ENCODE results near the gene DNAAF8.

Gene DNAAF8

GRCh38 chr16:4695473-4696171, 38.7 kb upstream of the DNAAF8 start:
- DNase-seq (ENCODE audit: low read depth in 2 of 2), result no peak

- DNase-seq (ENCODE audit: low read depth in 2 of 2), result no peak
Measured at GRCh38 chr16:4696172-4696904, 38.0 kb upstream of the DNAAF8 start.

GRCh38 chr16:4696905-4697847, 37.2 kb upstream of the DNAAF8 start:
- no peak for DNase-seq (ENCODE audit: low read depth in 2 of 2)

- DNase-seq (ENCODE audit: low read depth in 2 of 2), result no peak
Measured at GRCh38 chr16:4697848-4698291, 36.5 kb upstream of the DNAAF8 start.

DNA sequence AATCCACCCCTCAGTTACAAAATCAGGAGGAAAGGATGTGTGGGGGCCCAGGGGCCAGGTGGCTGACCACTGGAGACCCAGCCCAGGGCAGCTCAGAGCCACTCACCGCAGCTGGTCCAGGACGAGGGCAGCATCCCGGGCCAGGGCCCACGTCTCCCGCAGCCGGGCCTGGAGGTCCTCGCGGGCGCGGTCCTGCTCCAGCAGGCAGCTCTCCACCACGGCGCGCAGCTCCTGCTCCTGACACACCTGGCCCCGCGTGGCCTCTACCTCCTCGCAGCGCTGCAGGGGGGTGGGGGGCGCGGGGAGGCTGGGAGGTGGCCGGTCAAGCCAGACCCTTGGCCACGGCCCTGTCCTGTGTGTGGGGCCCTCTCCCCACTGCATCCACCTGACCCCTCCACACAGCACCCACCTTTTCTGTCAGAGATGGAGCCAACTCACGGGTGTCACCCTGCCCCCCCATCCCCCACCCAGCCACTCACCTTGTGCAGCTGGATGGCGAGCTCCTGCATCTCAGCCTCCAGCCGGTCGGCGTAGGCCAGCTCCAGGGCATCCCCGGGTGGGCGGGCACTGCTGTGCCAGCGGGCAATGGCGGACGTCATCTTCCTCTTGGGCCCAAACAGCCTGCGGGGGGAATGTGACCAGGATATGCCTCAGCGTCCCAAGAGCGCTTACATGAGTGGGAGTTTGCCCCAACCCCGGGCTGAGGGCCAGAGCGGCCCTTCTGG, 35.9 kb upstream of the DNAAF8 start:
- no peak for DNase-seq (ENCODE audit: low read depth in 2 of 2)

DNA sequence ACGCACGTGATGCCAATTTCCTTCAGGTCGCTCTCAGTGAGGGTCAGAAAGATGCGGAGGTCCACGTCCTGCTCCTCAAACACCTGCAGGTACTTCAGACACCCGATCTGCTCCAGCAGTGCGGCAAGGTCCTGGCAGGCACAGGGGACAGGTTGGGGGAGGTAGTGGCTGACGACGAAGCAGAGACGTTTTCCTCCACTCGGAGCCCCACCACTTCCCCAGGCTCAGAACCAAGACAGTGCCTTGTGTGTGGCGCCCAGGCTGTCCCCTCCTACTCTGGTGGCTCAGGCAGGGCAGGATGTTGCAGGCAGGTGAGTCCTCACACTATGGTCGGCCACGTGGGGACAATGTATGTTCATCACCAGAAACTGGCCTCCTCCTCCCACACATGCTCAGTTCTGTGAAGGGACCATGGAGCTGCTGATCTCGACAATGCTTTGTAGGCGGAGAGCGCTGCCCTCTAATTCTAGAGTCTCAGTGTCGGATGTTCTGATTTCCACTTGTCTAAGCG, 35.2 kb upstream of the DNAAF8 start:
- DNase-seq (ENCODE audit: low read depth in 2 of 2), result no peak

DNA sequence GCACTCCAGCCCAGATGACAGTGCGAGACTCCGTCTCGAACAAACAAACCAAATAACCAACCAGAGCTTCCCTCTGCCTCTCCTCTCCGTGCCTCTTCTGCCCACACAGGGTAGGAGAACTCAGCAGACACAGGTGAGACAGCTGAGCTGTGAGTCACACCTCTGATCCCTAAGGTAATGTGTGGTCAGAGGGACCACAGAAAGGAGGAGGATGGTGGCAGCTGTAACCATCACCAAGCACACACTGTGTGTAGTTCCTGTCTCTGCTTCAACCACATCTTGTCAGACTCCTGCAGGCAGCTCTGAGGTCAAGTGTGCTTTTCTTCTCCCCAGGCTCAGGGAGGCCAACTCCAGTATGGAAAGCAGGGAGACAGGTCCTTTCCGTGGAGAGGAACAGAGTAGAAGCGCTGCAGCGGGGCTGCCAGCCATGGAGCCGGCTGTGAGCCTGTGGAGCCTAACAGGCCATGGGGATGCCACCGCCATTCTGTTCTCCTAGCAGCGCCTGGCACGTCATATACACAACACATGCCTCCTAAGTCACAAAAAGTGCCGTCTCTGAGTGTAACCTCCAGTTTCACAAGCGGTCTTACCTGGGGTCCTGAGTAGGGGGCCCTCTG, 33.8 kb upstream of the DNAAF8 start:
- no peak for DNase-seq (ENCODE audit: low read depth in 2 of 2)

DNA sequence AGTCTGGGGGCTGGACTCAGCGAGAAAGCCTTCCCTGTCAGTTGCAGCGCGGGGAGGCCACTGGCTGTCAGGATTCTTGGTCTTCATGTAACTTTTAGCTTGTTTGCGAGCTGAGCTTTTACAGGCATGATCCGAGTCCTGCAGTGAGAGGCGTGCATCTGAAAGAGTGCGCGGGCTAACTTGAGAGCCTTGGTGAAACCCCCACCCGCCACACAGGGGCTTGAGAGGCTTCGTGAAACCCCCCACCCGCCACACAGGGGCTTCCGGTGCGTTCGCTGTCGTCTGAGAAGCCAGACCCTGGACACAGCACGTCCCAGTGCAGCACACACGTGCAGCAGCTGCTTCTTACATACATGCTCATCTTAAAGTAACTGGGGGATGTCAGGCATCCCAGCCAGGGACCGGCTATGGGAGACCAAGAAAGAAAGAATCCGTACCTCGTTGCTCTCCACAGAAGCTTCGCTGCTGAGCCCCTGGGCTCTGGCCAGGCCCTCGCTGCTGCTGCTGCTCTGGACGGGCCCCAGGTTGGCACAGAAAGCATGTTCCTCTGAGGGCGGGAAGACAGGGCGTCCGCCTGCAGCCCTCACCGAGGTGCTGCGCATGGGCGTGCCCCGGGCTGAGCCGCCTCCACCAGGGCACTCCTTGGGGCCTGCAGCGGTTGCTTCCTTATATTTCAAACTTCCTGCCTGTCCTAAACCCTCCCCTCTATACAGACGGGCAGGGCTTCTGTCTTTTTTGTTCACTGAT, 33.2 kb upstream of the DNAAF8 start:
- no peak for DNase-seq (ENCODE audit: low read depth in 2 of 2)

DNA sequence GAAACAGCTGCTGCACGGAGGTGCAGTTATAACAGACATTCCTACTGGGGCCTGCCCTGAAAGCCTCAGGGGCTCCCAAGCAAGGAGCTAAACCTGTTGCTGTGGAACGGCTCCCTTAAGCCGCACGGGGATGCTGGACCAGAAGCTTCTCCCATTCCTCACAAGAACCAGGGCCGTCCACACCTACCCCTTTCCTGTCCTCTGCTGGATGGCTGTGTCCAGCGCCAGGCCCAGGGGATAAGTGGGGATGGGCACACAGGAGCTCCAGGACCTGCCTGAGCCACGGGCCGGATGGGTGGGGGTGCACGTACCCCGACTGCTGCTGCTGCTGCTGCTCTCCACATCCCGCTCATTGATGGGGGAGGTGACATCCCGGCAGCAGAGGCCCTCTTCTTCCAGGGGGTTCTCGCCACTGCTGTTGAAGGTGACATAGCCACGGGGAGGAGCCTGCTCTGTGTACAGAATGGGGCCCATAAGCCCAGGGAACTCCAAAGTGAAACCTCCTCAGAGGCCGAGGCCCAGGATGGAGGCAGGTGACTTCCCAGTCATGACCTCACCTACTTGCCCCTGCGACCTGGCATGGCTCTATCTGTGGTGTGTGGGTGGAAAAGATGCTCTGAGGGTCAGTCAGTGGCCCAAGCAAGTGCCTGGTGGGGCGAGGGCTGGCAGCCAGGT, 32.4 kb upstream of the DNAAF8 start:
- DNase-seq (ENCODE audit: low read depth in 2 of 2), result no peak

GRCh38 chr16:4702466-4702808, 31.9 kb upstream of the DNAAF8 start:
- no peak for DNase-seq (ENCODE audit: low read depth in 2 of 2)

- no peak for DNase-seq (ENCODE audit: low read depth in 2 of 2)
Measured at GRCh38 chr16:4703906-4704305, 30.4 kb upstream of the DNAAF8 start.

DNA sequence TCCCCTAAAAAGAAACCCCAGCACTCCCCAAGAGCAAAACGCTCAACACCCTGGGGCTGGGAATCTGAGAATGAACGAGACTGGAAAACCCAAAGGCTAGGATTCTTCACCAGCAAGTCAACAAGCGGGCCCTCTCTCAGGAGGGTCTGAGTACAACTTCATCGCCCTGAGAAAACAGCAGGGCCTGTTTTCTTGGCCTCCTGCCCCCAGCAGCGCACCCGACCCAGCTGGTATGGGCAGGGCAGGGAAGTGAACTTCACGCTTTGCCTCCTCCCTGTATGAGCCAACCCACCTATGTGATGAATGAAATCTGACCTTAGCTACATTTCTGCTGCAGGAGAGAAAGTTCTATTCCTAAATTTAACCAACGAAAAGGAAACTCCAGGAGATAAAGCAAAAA, 29.8 kb upstream of the DNAAF8 start:
- DNase-seq (ENCODE audit: low read depth in 2 of 2), result no peak

DNA sequence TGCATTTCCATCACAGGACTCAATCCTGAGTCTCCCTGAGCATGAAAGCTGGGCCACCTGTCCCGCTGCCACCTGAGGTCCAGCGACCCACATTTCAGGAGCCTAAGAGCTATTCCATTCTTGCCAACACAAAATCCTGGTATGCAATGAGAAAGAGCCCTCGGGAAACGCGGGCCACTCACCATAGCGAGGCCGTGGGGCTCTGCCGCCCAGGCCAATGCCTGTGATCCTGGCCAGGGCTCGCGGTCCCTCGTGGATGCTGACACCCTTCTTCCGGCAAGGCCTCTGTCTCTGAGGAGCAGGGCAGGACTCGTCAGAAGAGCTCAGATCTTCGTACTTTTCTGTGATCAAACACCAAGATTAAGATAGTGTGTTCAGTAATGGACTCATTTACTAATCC, 29.4 kb upstream of the DNAAF8 start:
- DNase-seq (ENCODE audit: low read depth in 2 of 2), result no peak

GRCh38 chr16:4706871-4707270, 27.5 kb upstream of the DNAAF8 start:
- no peak for DNase-seq (ENCODE audit: low read depth in 2 of 2)

GRCh38 chr16:4709481-4709880, 24.9 kb upstream of the DNAAF8 start:
- DNase-seq (ENCODE audit: low read depth in 2 of 2), result no peak

DNA sequence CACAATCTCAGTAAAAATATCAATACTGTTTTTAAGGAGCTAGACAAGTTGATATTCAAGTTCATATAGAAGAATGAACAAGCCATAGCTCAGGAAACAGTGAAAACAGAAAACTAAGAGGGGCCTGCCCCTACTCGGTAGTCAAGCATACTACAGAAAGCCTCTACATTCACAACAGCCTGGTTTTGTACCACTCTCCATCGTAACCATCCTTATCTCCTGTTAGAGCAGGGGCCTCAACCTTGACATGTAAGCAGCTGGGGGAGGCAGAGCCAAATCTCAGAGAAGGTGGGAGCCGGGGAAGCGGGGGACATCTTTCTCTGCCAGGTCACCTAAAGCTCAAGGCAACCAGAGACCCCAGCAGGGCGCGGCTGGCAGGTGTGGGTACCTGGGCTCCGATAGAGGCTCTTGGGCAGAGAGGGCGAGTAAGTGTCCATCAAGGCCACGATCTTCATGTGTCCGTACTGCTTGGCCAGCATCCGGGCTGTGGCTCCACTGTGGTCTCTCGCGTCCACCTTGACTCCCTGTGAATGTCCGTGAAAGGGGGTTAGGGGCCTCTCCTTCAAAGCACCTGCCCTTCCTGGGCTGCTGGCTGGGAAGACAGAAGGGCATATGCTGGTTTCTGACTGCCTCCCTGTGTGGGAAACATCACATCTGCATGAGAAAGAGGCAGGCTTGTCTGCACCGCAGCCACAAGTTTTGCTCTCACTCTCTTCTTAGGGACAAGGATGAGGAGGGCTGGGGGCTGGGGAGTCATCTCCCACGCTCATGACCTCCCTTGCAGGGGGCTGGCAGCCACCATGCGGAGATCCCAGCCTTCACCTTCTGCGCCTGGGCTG, 20.5 kb upstream of the DNAAF8 start:
- DNase-seq (ENCODE audit: low read depth in 2 of 2), result no peak

GRCh38 chr16:4714996-4715395, 19.3 kb upstream of the DNAAF8 start:
- no peak for DNase-seq (ENCODE audit: low read depth in 2 of 2)

- no peak for DNase-seq (ENCODE audit: low read depth in 2 of 2)
Measured at GRCh38 chr16:4718466-4718865, 15.9 kb upstream of the DNAAF8 start.

Measured in stimulated activated CD4-positive, alpha-beta T cell treated with anti-CD3 and anti-CD28 coated beads, Interleukin-15, amount 100 ng/mL, for 48 hours (primary cell).